HEK293T (cell line): ENCODE data around the gene TRMT2A.

Experiments
- CTCF ChIA-PET: fragments of 350-600 bp; formaldehyde crosslinking; extraction: SDS; loops from one replicate; lab custom pipeline; 2021; ENCODE audit warnings: antibody characterized with exemption, inconsistent platforms; lab: Yijun Ruan, JAX
- POLR2A ChIA-PET: fragments of 350-600 bp; formaldehyde crosslinking; extraction: SDS; loops from one replicate; lab custom pipeline; 2020; ENCODE audit warnings: antibody characterized with exemption, inconsistent platforms; lab: Yijun Ruan, JAX
- DNase-seq: peaks from one replicate; pipeline ENCODE4 v3.0.0; 2012; ENCODE audit warnings: mixed read lengths; ENCODE audit errors: extremely low spot score
- ARNT ChIP-seq: fragments of 450-650 bp; IDR thresholded peaks from 2 replicates; pipeline ENCODE4 v1.6.1; 2017; ENCODE audit warnings: mild to moderate bottlenecking
- BHLHE40 ChIP-seq: fragments of 450-650 bp; IDR thresholded peaks from 2 replicates; pipeline ENCODE4 v1.6.1; 2016; ENCODE audit warnings: mild to moderate bottlenecking, moderate library complexity, borderline replicate concordance
- CTBP1 ChIP-seq: fragments of 450-650 bp; IDR thresholded peaks from 2 replicates; pipeline ENCODE4 v1.6.1; 2016; ENCODE audit warnings: borderline replicate concordance
- ELF4 ChIP-seq: fragments of 450-650 bp; IDR thresholded peaks from 2 replicates; pipeline ENCODE4 v1.6.1; 2017; ENCODE audit warnings: antibody characterized with exemption
- FOXA1 ChIP-seq: fragments of 450-650 bp; IDR thresholded peaks from 2 replicates; pipeline ENCODE4 v1.6.1; 2016; ENCODE audit warnings: mild to moderate bottlenecking
- FOXK2 ChIP-seq: fragments of 450-650 bp; IDR thresholded peaks from 2 replicates; pipeline ENCODE4 v1.6.1; 2016; ENCODE audit warnings: mild to moderate bottlenecking
- FOXM1 ChIP-seq: fragments of 450-650 bp; IDR thresholded peaks from 2 replicates; pipeline ENCODE4 v1.6.1; 2017; ENCODE audit warnings: mild to moderate bottlenecking, borderline replicate concordance
- HDGF ChIP-seq: fragments of 450-650 bp; IDR thresholded peaks from 2 replicates; pipeline ENCODE4 v1.6.1; 2017; ENCODE audit warnings: antibody characterized with exemption, borderline replicate concordance
- L3MBTL2 ChIP-seq: fragments of 450-650 bp; conservative IDR thresholded peaks from 2 replicates; pipeline ENCODE4 v1.6.1; 2016; ENCODE audit warnings: mild to moderate bottlenecking
- LEF1 ChIP-seq: fragments of 450-650 bp; IDR thresholded peaks from 2 replicates; pipeline ENCODE4 v1.6.1; 2017; ENCODE audit warnings: mild to moderate bottlenecking, borderline replicate concordance
- NFRKB ChIP-seq: fragments of 450-650 bp; IDR thresholded peaks from 2 replicates; pipeline ENCODE4 v1.6.1; 2016; ENCODE audit warnings: mild to moderate bottlenecking, moderate library complexity
- PKNOX1 ChIP-seq: fragments of 450-650 bp; IDR thresholded peaks from 2 replicates; pipeline ENCODE4 v1.6.1; 2016
- SP1 ChIP-seq: fragments of 450-650 bp; IDR thresholded peaks from 2 replicates; pipeline ENCODE4 v1.6.1; 2017
- SUZ12 ChIP-seq: fragments of 450-650 bp; IDR thresholded peaks from 2 replicates; pipeline ENCODE4 v1.6.1; 2016; ENCODE audit warnings: mild to moderate bottlenecking
- TARDBP ChIP-seq: fragments of 450-650 bp; IDR thresholded peaks from 2 replicates; pipeline ENCODE4 v1.6.1; 2016
- ZNF384 ChIP-seq: fragments of 450-650 bp; IDR thresholded peaks from 2 replicates; pipeline ENCODE4 v1.6.1; 2016

Gene TRMT2A

GRCh38 chr22:20063271-20064139 lies 53.5 kb downstream of the TRMT2A start:
- ChIA-PET CTCF (no interaction called here), POLR2A (interaction anchor here (1.8 kb wide), 1 partner anchor 16 kb away, joined by 7 read pairs; the partner anchor contains the start of gene DGCR8)
- DNase-seq: no peak
- no peak for TF ChIP-seq NFRKB
- TF ChIP-seq HDGF: no peak
- TF ChIP-seq TARDBP: no peak
- no peak for TF ChIP-seq ZNF384
- TF ChIP-seq L3MBTL2: no peak
- no peak for TF ChIP-seq CTBP1
- no peak for TF ChIP-seq FOXK2
- TF ChIP-seq PKNOX1: no peak
- no peak for TF ChIP-seq ELF4
- no peak for TF ChIP-seq SP1
- TF ChIP-seq FOXA1: no peak
- TF ChIP-seq SUZ12: no peak
- no peak for TF ChIP-seq FOXM1
- TF ChIP-seq ARNT: no peak
- no peak for TF ChIP-seq LEF1
- no peak for TF ChIP-seq BHLHE40

- CTCF ChIA-PET: no interaction called here
- DNase-seq: no peak
- POLR2A ChIA-PET: interaction anchor here (1.8 kb wide), 1 partner anchor 17 kb away, joined by 7 read pairs; the partner anchor contains the start of gene DGCR8
- no peak for TF ChIP-seq SUZ12
- TF ChIP-seq FOXK2: no peak
- no peak for TF ChIP-seq TARDBP
- TF ChIP-seq ELF4: no peak
- no peak for TF ChIP-seq PKNOX1
- no peak for TF ChIP-seq L3MBTL2
- TF ChIP-seq ARNT: no peak
- no peak for TF ChIP-seq FOXM1
- TF ChIP-seq CTBP1: no peak
- no peak for TF ChIP-seq LEF1
- no peak for TF ChIP-seq HDGF
- TF ChIP-seq SP1: no peak
- TF ChIP-seq FOXA1: no peak
- TF ChIP-seq BHLHE40: no peak
- TF ChIP-seq ZNF384: no peak
- TF ChIP-seq NFRKB: no peak
These were observed 54.3 kb downstream of the TRMT2A start for GRCh38 chr22:20062766-20063083.

- ChIA-PET POLR2A (interaction anchor here (1.8 kb wide), 1 partner anchor 17 kb away, joined by 7 read pairs; the partner anchor contains the start of gene DGCR8), CTCF (no interaction called here)
- TF ChIP-seq LEF1 (no peak), SUZ12 (no peak), CTBP1 (no peak), FOXA1 (no peak), NFRKB (no peak), ELF4 (no peak), ZNF384 (no peak), FOXM1 (no peak), TARDBP (no peak), L3MBTL2 (no peak), HDGF (no peak), BHLHE40 (no peak), SP1 (no peak), FOXK2 (no peak), ARNT (no peak), PKNOX1 (no peak)
- DNase-seq: no peak
These were observed 54.8 kb downstream of the TRMT2A start for GRCh38 chr22:20062043-20062765.
